Epithelial cell of proximal tubule (primary cell): ENCODE data around the gene OR51B6. TPM values are rescaled to one million over a fixed set of nuclear protein-coding genes. Genes with fewer than 3 reads are reported as not detected.
A peak's percentile ranks its signal among the peaks of the same experiment; 100 is the strongest.

Experiments
- DNase-seq: peaks from one replicate; pipeline ENCODE4 v3.0.0-alpha.2; 2011; ENCODE audit warnings: low read depth
- H3K4me3 ChIP-seq: 2 replicates; pipeline ENCODE4 v1.5.1; 2011; ENCODE audit warnings: low read depth, mild to moderate bottlenecking, low read length
- CTCF ChIP-seq: conservative IDR thresholded peaks from 2 replicates; pipeline ENCODE4 v1.5.1; 2012; ENCODE audit warnings: low read depth, mild to moderate bottlenecking, low read length
- total RNA-seq: library from RNA; depleted of rRNA; stranded (reverse); fragments of >200 nt; gene quantifications from 2 replicates; pipeline ENCODE4 v1.2.3, GENCODE V29; 2015

Gene OR51B6
- total RNA-seq, 1 donor from 2014 or later, result not detected

- no peak overlapping the region for H3K4me3 ChIP-seq
- no peak for DNase-seq
- TF ChIP-seq CTCF, result no peak
These were observed 15.5 kb downstream of the OR51B6 start for GRCh38 chr11:5366856-5367255.

- H3K4me3 ChIP-seq, result no peak overlapping the region
- no peak for TF ChIP-seq CTCF
- DNase-seq, result no peak
These were observed 16.3 kb downstream of the OR51B6 start for GRCh38 chr11:5367448-5368074.

- no peak for DNase-seq
- no peak for TF ChIP-seq CTCF
- no peak overlapping the region for H3K4me3 ChIP-seq
These were observed 17.3 kb downstream of the OR51B6 start for GRCh38 chr11:5368502-5369043.

GRCh38 chr11:5369789-5370188, 18.5 kb downstream of the OR51B6 start:
- peak; percentile 22 for TF ChIP-seq CTCF
- no peak overlapping the region for H3K4me3 ChIP-seq
- DNase-seq, result no peak

- TF ChIP-seq CTCF, result peak; percentile 92
- H3K4me3 ChIP-seq, result no peak overlapping the region
- peak; percentile 20 for DNase-seq
These were observed 29.5 kb downstream of the OR51B6 start for GRCh38 chr11:5380740-5381342.

- no peak within 1 kb of the TSS for H3K4me3 ChIP-seq
- DNase-seq, result no peak
- TF ChIP-seq CTCF, result no peak
These were observed 32.3 kb downstream of the OR51B6 start, which contains the start of gene OR51M1 for GRCh38 chr11:5383576-5383975. TSS of gene OR51M1 (plus strand) at chr11:5383812. CDS start at chr11:5389399, 5,587 bp downstream.

- H3K4me3 ChIP-seq, result no peak overlapping the region
- no peak for TF ChIP-seq CTCF
- DNase-seq, result no peak
These were observed 33.0 kb downstream of the OR51B6 start for GRCh38 chr11:5384335-5384734.
